Thymus (tissue), 11 donors: ENCODE data around the gene C16orf86. TPM values are rescaled to one million over a fixed set of nuclear protein-coding genes. Genes with fewer than 3 reads are reported as not detected.

Experiments used
- DNase-seq, 9 donors: peaks; one replicate each; pipeline ENCODE4 v3.0.0-alpha.2; 2013; ENCODE audit warnings: low spot score in 9 of 9, low read depth in 6 of 9, missing footprints in 1 of 9
- H3K27ac ChIP-seq, 2 donors: one replicate each; pipeline ENCODE4 v1.5.1; 2013; ENCODE audit warnings: control low read depth in 1 of 2, low read depth in 1 of 2, low read length in 1 of 2, mild to moderate bottlenecking in 1 of 2, moderate library complexity in 1 of 2
- H3K27me3 ChIP-seq, 2 donors: one replicate each; pipeline ENCODE4 v1.5.1; 2013; ENCODE audit warnings: low read length in 1 of 2; ENCODE audit not compliant: control insufficient read depth in 2 of 2, insufficient read depth in 1 of 2
- H3K36me3 ChIP-seq, 2 donors: one replicate each; pipeline ENCODE4 v1.5.1; 2013; ENCODE audit warnings: low read length in 1 of 2, mild to moderate bottlenecking in 1 of 2, moderate library complexity in 1 of 2; ENCODE audit not compliant: control insufficient read depth in 2 of 2, insufficient read depth in 2 of 2
- H3K4me1 ChIP-seq, 2 donors: one replicate each; pipeline ENCODE4 v1.5.1; 2013; ENCODE audit warnings: low read length in 2 of 2; ENCODE audit not compliant: control insufficient read depth in 2 of 2, insufficient read depth in 2 of 2
- H3K4me3 ChIP-seq, 2 donors: one replicate each; pipeline ENCODE4 v1.5.1; 2013; ENCODE audit warnings: low read length in 2 of 2, control low read depth in 1 of 2, mild to moderate bottlenecking in 1 of 2
- H3K9me3 ChIP-seq, 2 donors: one replicate each; pipeline ENCODE4 v1.5.1; 2013; ENCODE audit warnings: low read length in 1 of 2, mild to moderate bottlenecking in 1 of 2; ENCODE audit not compliant: control insufficient read depth in 2 of 2, insufficient read depth in 1 of 2
- WGBS: extraction: QIAGEN DNeasy Blood & Tissue Kit; methylation state at CpG from one replicate; pipeline ENCODE4 v1.1.7; 2013; 5-methylcytosine and 5-hydroxymethylcytosine counted together
- polyA plus RNA-seq: library from polyadenylated mRNA; stranded (reverse); fragments of 200-250 nt; gene quantifications from one replicate; pipeline ENCODE4 v1.2.3, GENCODE V29; 2013
- total RNA-seq: library from RNA; stranded (reverse); fragments of 120-200 nt; gene quantifications from one replicate; pipeline ENCODE4 v1.2.4, GENCODE V29; 2013
- donor health status: healthy.

Gene C16orf86
- total and polyA plus RNA-seq, 2 donors: 5.3 to 9.4 TPM

GRCh38 chr16:67645397-67646121 lies 21.1 kb upstream of the C16orf86 start:
- 57% methylated on average over 15 of the region's 15 CpGs for WGBS
- peak overlapping the region; percentile 82 to 83 for H3K4me3 ChIP-seq
- no peak for DNase-seq
- H3K27ac ChIP-seq: peak overlapping the region; percentile 68 to 89
- peaks cover 43 to 46% of the 10 kb centered on the region in 2 donors for H3K36me3 ChIP-seq
- no peaks in the 10 kb centered on the region for H3K9me3 ChIP-seq
- H3K4me1 ChIP-seq: peaks cover 6 to 29% of the 10 kb centered on the region in 2 donors
- H3K27me3 ChIP-seq: peaks cover 0 to 24% of the 10 kb centered on the region in 2 donors

DNA sequence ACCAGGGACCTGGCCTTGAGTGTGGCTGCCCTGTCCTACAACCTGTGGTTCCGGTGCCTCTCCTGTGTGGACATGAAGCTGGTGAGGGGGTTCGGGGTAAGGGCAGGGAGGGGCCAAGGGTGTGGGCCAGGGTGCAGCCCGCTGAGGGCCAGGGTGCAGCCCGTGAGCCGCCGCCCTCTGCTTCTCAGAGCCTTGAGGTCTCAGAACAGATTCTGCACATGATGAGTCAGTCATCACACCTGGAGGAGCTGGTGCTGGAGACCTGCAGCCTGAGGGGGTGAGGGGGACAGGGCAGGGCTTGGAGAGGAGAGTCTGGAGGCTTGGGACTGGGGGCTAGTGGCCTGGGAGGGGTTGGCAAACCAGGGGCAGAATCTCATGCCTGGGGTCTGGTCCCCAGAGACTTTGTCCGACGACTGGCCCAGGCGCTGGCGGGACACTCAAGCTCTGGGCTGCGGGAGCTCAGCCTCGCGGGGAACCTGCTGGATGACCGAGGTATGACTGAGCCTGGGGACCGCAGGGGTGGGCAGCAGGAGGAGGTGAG lies 19.4 kb upstream of the C16orf86 start:
- 96% methylated on average over 15 of the region's 15 CpGs for WGBS
- DNase-seq: no peak
- peaks cover 57% of the 10 kb centered on the region in 2 donors for H3K36me3 ChIP-seq
- peaks cover 0 to 24% of the 10 kb centered on the region in 2 donors for H3K27me3 ChIP-seq
- no peaks in the 10 kb centered on the region for H3K9me3 ChIP-seq
- H3K4me3 ChIP-seq: no peak overlapping the region
- H3K4me1 ChIP-seq: peaks cover 6 to 29% of the 10 kb centered on the region in 2 donors
- no peak overlapping the region for H3K27ac ChIP-seq

DNA sequence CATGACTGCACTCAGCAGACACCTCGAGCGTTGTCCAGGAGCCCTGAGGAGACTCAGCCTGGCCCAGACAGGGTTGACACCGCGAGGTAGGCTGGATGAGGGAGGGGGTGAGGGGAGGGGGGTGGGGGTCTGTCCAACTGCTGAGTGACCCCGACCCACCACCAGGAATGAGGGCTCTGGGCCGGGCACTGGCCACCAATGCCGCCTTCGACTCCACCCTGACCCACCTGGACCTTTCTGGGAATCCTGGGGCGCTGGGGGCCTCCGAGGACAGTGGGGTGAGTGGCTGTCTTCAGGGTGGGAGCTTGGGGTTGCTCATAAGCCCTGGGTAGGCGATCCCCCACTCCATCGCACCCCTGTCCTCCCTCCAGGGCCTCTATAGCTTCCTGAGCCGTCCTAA lies 18.9 kb upstream of the C16orf86 start:
- peaks cover 60 to 62% of the 10 kb centered on the region in 2 donors for H3K36me3 ChIP-seq
- H3K4me1 ChIP-seq: peaks cover 6 to 31% of the 10 kb centered on the region in 2 donors
- WGBS: 96% methylated on average over 13 of the region's 13 CpGs
- no peak overlapping the region for H3K4me3 ChIP-seq
- no peak for DNase-seq
- H3K27me3 ChIP-seq: peaks cover 0 to 24% of the 10 kb centered on the region in 2 donors
- H3K27ac ChIP-seq: no peak overlapping the region
- H3K9me3 ChIP-seq: no peaks in the 10 kb centered on the region

DNA sequence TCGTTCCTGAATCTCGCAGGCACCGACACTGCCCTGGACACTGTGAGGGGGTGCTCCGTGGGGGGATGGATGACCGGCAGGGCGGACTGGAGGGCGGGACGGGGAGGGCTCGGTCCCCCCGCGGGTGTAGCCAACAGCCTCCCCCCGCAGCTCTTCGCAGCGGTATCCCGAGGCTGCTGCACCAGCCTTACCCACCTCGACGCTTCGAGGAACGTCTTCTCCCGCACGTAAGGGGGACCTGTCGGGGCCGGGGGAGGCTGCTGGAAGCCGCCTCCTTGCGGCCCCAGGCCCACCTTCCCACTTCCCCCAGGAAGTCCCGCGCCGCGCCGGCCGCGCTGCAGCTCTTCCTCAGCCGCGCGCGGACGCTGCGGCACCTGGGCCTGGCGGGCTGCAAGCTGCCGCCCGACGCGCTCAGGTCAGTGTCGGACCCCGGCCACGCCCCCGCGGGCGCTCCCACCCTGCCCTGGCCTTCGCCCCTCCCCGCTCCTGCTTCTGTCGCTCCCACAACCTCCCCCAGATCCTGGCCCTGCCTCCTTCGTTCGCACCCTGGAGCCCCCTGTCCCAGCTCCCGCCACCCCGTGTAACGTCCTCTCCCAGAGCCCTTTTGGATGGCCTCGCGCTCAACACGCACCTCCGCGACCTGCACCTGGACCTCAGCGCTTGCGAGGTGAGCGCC lies 18.4 kb upstream of the C16orf86 start:
- no peaks in the 10 kb centered on the region for H3K9me3 ChIP-seq
- no peak overlapping the region for H3K4me3 ChIP-seq
- H3K4me1 ChIP-seq: peaks cover 6 to 33% of the 10 kb centered on the region in 2 donors
- H3K27me3 ChIP-seq: peaks cover 0 to 26% of the 10 kb centered on the region in 2 donors
- 92% methylated on average over 65 of the region's 65 CpGs for WGBS
- no peak overlapping the region for H3K27ac ChIP-seq
- no peak for DNase-seq
- peaks cover 60 to 67% of the 10 kb centered on the region in 2 donors for H3K36me3 ChIP-seq

GRCh38 chr16:67648764-67649407 lies 17.7 kb upstream of the C16orf86 start:
- no peak overlapping the region for H3K4me3 ChIP-seq
- peaks cover 60 to 73% of the 10 kb centered on the region in 2 donors for H3K36me3 ChIP-seq
- 94% methylated on average over 35 of the region's 35 CpGs for WGBS
- H3K27me3 ChIP-seq: peaks cover 0 to 30% of the 10 kb centered on the region in 2 donors
- peaks cover 6 to 32% of the 10 kb centered on the region in 2 donors for H3K4me1 ChIP-seq
- H3K27ac ChIP-seq: no peak overlapping the region
- no peak for DNase-seq
- no peaks in the 10 kb centered on the region for H3K9me3 ChIP-seq

GRCh38 chr16:67649494-67649931 lies 17.1 kb upstream of the C16orf86 start:
- H3K4me3 ChIP-seq: no peak overlapping the region
- no peak for DNase-seq
- H3K36me3 ChIP-seq: peaks cover 65 to 80% of the 10 kb centered on the region in 2 donors
- no peak overlapping the region for H3K27ac ChIP-seq
- H3K4me1 ChIP-seq: peaks cover 6 to 25% of the 10 kb centered on the region in 2 donors
- 95% methylated on average over 34 of the region's 34 CpGs for WGBS
- H3K27me3 ChIP-seq: peaks cover 0 to 36% of the 10 kb centered on the region in 2 donors
- H3K9me3 ChIP-seq: no peaks in the 10 kb centered on the region

GRCh38 chr16:67650023-67650422 lies 16.6 kb upstream of the C16orf86 start:
- no peaks in the 10 kb centered on the region for H3K9me3 ChIP-seq
- H3K4me3 ChIP-seq: no peak overlapping the region
- 95% methylated on average over 8 of the region's 8 CpGs for WGBS
- peaks cover 70 to 85% of the 10 kb centered on the region in 2 donors for H3K36me3 ChIP-seq
- peaks cover 6 to 23% of the 10 kb centered on the region in 2 donors for H3K4me1 ChIP-seq
- no peak overlapping the region for H3K27ac ChIP-seq
- H3K27me3 ChIP-seq: peaks cover 0 to 36% of the 10 kb centered on the region in 2 donors
- DNase-seq: no peak

GRCh38 chr16:67651039-67651438 lies 15.6 kb upstream of the C16orf86 start:
- Histone ChIP-seq H3K36me3 (peaks cover 79 to 95% of the 10 kb centered on the region in 2 donors), H3K9me3 (no peaks in the 10 kb centered on the region), H3K4me3 (no peak overlapping the region), H3K27me3 (peaks cover 0 to 32% of the 10 kb centered on the region in 2 donors), H3K27ac (no peak overlapping the region), H3K4me1 (peaks cover 0 to 13% of the 10 kb centered on the region in 2 donors)
- DNase-seq: no peak
- 95% methylated on average over 7 of the region's 7 CpGs for WGBS
